Naive B cell (primary cell): ENCODE results near the gene ZNF148. TPM values are rescaled to one million over a fixed set of nuclear protein-coding genes. Genes with fewer than 3 reads are reported as not detected.

Source experiments
- ATAC-seq, 2 donors: fragments of 150-1000 bp; cut with Tn5 transposase; 2 replicates each; pipeline ENCODE4 v1.10.0; 2021; ENCODE audit warnings: low read depth in 2 of 2, mild to moderate bottlenecking in 2 of 2, moderate library complexity in 2 of 2
- DNase-seq: peaks from one replicate; pipeline ENCODE4 v3.0.0; 2022
- H3K27ac Mint-ChIP-seq, 6 donors: one replicate each; pipeline ENCODE4 v1.8.0; 2020 to 2022; ENCODE audit warnings: mild to moderate bottlenecking in 6 of 6, mixed read lengths in 6 of 6, moderate library complexity in 5 of 6, inconsistent platforms in 2 of 6
- H3K27me3 Mint-ChIP-seq, 3 donors: one replicate each; pipeline ENCODE4 v1.8.0; 2021 to 2022; ENCODE audit warnings: mixed read lengths in 3 of 3, mild to moderate bottlenecking in 1 of 3
- H3K36me3 Mint-ChIP-seq, 2 donors: one replicate each; pipeline ENCODE4 v1.8.0; 2020 to 2022; ENCODE audit warnings: mixed read lengths in 2 of 2, inconsistent platforms in 1 of 2, mild to moderate bottlenecking in 1 of 2
- H3K4me1 Mint-ChIP-seq, 3 donors: one replicate each; pipeline ENCODE4 v1.8.0; 2020 to 2022; ENCODE audit warnings: mixed read lengths in 3 of 3, inconsistent platforms in 1 of 3, mild to moderate bottlenecking in 1 of 3, moderate library complexity in 1 of 3
- H3K4me3 Mint-ChIP-seq, 8 donors: one replicate each; pipeline ENCODE4 v1.8.0; 2020 to 2022; ENCODE audit warnings: mild to moderate bottlenecking in 8 of 8, mixed read lengths in 8 of 8, moderate library complexity in 8 of 8, inconsistent platforms in 2 of 8
- H3K9me3 Mint-ChIP-seq, 7 donors: one replicate each; pipeline ENCODE4 v1.8.0; 2020 to 2022; ENCODE audit warnings: mixed read lengths in 7 of 7, mild to moderate bottlenecking in 5 of 7, inconsistent platforms in 2 of 7, moderate library complexity in 1 of 7
- polyA plus RNA-seq, 6 donors: library from polyadenylated mRNA; unstranded; fragments of 300-500 nt; fragmentation: Illumina TruSeq; gene quantifications; one replicate each; pipeline ENCODE4 v1.2.3, GENCODE V29; 2021; ENCODE audit warnings: low read depth in 6 of 6

The ZNF148 gene
- polyA plus RNA-seq, 6 donors from 2014 or later: 81.2 to 102 (median 96.2) TPM

- peak overlapping the region in 2 of 6 donors; percentile 37 to 51 for H3K27ac Mint-ChIP-seq
- H3K36me3 Mint-ChIP-seq: peaks cover 0 to 15% of the 10 kb centered on the region in 2 donors
- ATAC-seq (no peak), DNase-seq (no peak)
- H3K4me1 Mint-ChIP-seq: peaks cover 66 to 87% (median 83%) of the 10 kb centered on the region in 3 donors
- no peaks in the 10 kb centered on the region for H3K27me3 Mint-ChIP-seq
- H3K9me3 Mint-ChIP-seq: no peaks in the 10 kb centered on the region
- H3K4me3 Mint-ChIP-seq: peak overlapping the region in 1 of 8 donors; percentile 37
Observed at GRCh38 chr3:125366132-125366531, 9.0 kb downstream of the ZNF148 start.

- Mint-ChIP-seq H3K4me3 (peak overlapping the region in 4 of 8 donors; percentile 18 to 87 (median 36)), H3K27me3 (no peaks in the 10 kb centered on the region), H3K9me3 (no peaks in the 10 kb centered on the region), H3K27ac (peak overlapping the region in 4 of 6 donors; percentile 37 to 82 (median 66)), H3K36me3 (no peaks in the 10 kb centered on the region), H3K4me1 (peaks cover 58 to 88% (median 75%) of the 10 kb centered on the region in 3 donors)
- DNase-seq: no peak
- peak; percentile 7 to 13 for ATAC-seq
Observed at GRCh38 chr3:125359700-125360099, 15.4 kb downstream of the ZNF148 start.

- DNase-seq (no peak), ATAC-seq (no peak)
- Mint-ChIP-seq H3K27ac (peak overlapping the region in 3 of 6 donors; percentile 37 to 93 (median 82)), H3K27me3 (no peaks in the 10 kb centered on the region), H3K4me1 (peaks cover 57 to 82% (median 70%) of the 10 kb centered on the region in 3 donors), H3K36me3 (no peaks in the 10 kb centered on the region), H3K4me3 (peak overlapping the region in 6 of 8 donors; percentile 5 to 93 (median 70)), H3K9me3 (no peaks in the 10 kb centered on the region)
Observed at GRCh38 chr3:125358923-125359322, 16.2 kb downstream of the ZNF148 start.

- ATAC-seq (no peak), DNase-seq (no peak)
- H3K9me3 Mint-ChIP-seq: no peaks in the 10 kb centered on the region
- H3K4me3 Mint-ChIP-seq: peak overlapping the region; percentile 84 to 95 (median 91)
- peaks cover 55 to 77% (median 66%) of the 10 kb centered on the region in 3 donors for H3K4me1 Mint-ChIP-seq
- H3K36me3 Mint-ChIP-seq: no peaks in the 10 kb centered on the region
- H3K27ac Mint-ChIP-seq: peak overlapping the region in 5 of 6 donors; percentile 37 to 89 (median 82)
- H3K27me3 Mint-ChIP-seq: no peaks in the 10 kb centered on the region
Observed at GRCh38 chr3:125357837-125358236, 17.3 kb downstream of the ZNF148 start.

GRCh38 chr3:125357032-125357658, 18.0 kb downstream of the ZNF148 start:
- Mint-ChIP-seq H3K4me1 (peaks cover 57 to 77% (median 66%) of the 10 kb centered on the region in 3 donors), H3K27ac (peak overlapping the region; percentile 37 to 96 (median 86)), H3K9me3 (no peaks in the 10 kb centered on the region), H3K4me3 (peak overlapping the region; percentile 84 to 95 (median 91)), H3K36me3 (no peaks in the 10 kb centered on the region), H3K27me3 (no peaks in the 10 kb centered on the region)
- ATAC-seq: peak; percentile 94
- DNase-seq: peak; percentile 66

- peaks cover 57 to 80% (median 66%) of the 10 kb centered on the region in 3 donors for H3K4me1 Mint-ChIP-seq
- H3K27ac Mint-ChIP-seq: peak overlapping the region; percentile 37 to 91 (median 82)
- H3K27me3 Mint-ChIP-seq: no peaks in the 10 kb centered on the region
- no peaks in the 10 kb centered on the region for H3K36me3 Mint-ChIP-seq
- ATAC-seq (peak in 1 of 2 donors; percentile 4), DNase-seq (no peak)
- peak overlapping the region; percentile 84 to 95 (median 91) for H3K4me3 Mint-ChIP-seq
- H3K9me3 Mint-ChIP-seq: peaks cover 0 to 3% (median 0%) of the 10 kb centered on the region in 7 donors
Observed at GRCh38 chr3:125356140-125357026, 18.7 kb downstream of the ZNF148 start.

GRCh38 chr3:125353659-125354058, 21.5 kb downstream of the ZNF148 start:
- Mint-ChIP-seq H3K36me3 (no peaks in the 10 kb centered on the region), H3K4me1 (peaks cover 60 to 81% (median 67%) of the 10 kb centered on the region in 3 donors), H3K9me3 (peaks cover 0 to 7% (median 0%) of the 10 kb centered on the region in 7 donors), H3K27ac (no peak overlapping the region), H3K4me3 (no peak overlapping the region), H3K27me3 (no peaks in the 10 kb centered on the region)
- no peak for ATAC-seq
- no peak for DNase-seq

- DNase-seq: no peak
- Mint-ChIP-seq H3K4me3 (peak overlapping the region in 1 of 8 donors; percentile 17), H3K4me1 (peaks cover 60 to 81% (median 67%) of the 10 kb centered on the region in 3 donors), H3K27me3 (no peaks in the 10 kb centered on the region), H3K27ac (peak overlapping the region in 2 of 6 donors; percentile 25 to 64), H3K36me3 (no peaks in the 10 kb centered on the region), H3K9me3 (peaks cover 0 to 7% (median 0%) of the 10 kb centered on the region in 7 donors)
- ATAC-seq: no peak
Observed at GRCh38 chr3:125353128-125353527, 22.0 kb downstream of the ZNF148 start.

GRCh38 chr3:125351814-125352456, 23.2 kb downstream of the ZNF148 start:
- ATAC-seq: no peak
- peak overlapping the region in 5 of 6 donors; percentile 17 to 64 (median 33) for H3K27ac Mint-ChIP-seq
- no peaks in the 10 kb centered on the region for H3K27me3 Mint-ChIP-seq
- no peaks in the 10 kb centered on the region for H3K36me3 Mint-ChIP-seq
- peaks cover 0 to 7% (median 0%) of the 10 kb centered on the region in 7 donors for H3K9me3 Mint-ChIP-seq
- peak overlapping the region in 4 of 8 donors; percentile 0 to 53 (median 8) for H3K4me3 Mint-ChIP-seq
- no peak for DNase-seq
- H3K4me1 Mint-ChIP-seq: peaks cover 51 to 82% (median 64%) of the 10 kb centered on the region in 3 donors

- H3K4me1 Mint-ChIP-seq: peaks cover 53 to 83% (median 65%) of the 10 kb centered on the region in 3 donors
- peak overlapping the region in 3 of 6 donors; percentile 47 to 71 (median 64) for H3K27ac Mint-ChIP-seq
- H3K9me3 Mint-ChIP-seq: peaks cover 0 to 9% (median 6%) of the 10 kb centered on the region in 7 donors
- peak overlapping the region in 7 of 8 donors; percentile 13 to 80 (median 71) for H3K4me3 Mint-ChIP-seq
- H3K36me3 Mint-ChIP-seq: peaks cover 5 to 7% of the 10 kb centered on the region in 2 donors
- DNase-seq: no peak
- ATAC-seq: peak; percentile 54 to 82
- H3K27me3 Mint-ChIP-seq: no peaks in the 10 kb centered on the region
Observed at GRCh38 chr3:125351152-125351551, 24.0 kb downstream of the ZNF148 start.

- peak overlapping the region in 5 of 6 donors; percentile 16 to 71 (median 64) for H3K27ac Mint-ChIP-seq
- peak overlapping the region; percentile 13 to 80 (median 68) for H3K4me3 Mint-ChIP-seq
- H3K4me1 Mint-ChIP-seq: peaks cover 51 to 83% (median 66%) of the 10 kb centered on the region in 3 donors
- H3K9me3 Mint-ChIP-seq: peaks cover 3 to 12% (median 11%) of the 10 kb centered on the region in 7 donors
- H3K27me3 Mint-ChIP-seq: no peaks in the 10 kb centered on the region
- H3K36me3 Mint-ChIP-seq: peaks cover 10 to 12% of the 10 kb centered on the region in 2 donors
- DNase-seq: no peak
- ATAC-seq: peak in 1 of 2 donors; percentile 52
Observed at GRCh38 chr3:125350597-125350996, 24.5 kb downstream of the ZNF148 start.

GRCh38 chr3:125349556-125350165, 25.5 kb downstream of the ZNF148 start:
- Mint-ChIP-seq H3K9me3 (peaks cover 12 to 22% (median 19%) of the 10 kb centered on the region in 7 donors), H3K4me3 (peak overlapping the region in 3 of 8 donors; percentile 21 to 40 (median 26))
- no peak for ATAC-seq

More at GRCh38 chr3:125349556-125350165, 25.5 kb downstream of the ZNF148 start:
- Mint-ChIP-seq H3K36me3 (peaks cover 19 to 21% of the 10 kb centered on the region in 2 donors), H3K27ac (peak overlapping the region in 3 of 6 donors; percentile 49 to 74 (median 64)), H3K4me1 (peaks cover 59 to 81% (median 75%) of the 10 kb centered on the region in 3 donors), H3K27me3 (no peaks in the 10 kb centered on the region)
- no peak for DNase-seq
